NCI-H1436 (cell line): ENCODE measurements around the gene RETSAT.

Experiments used
- DNase-seq: peaks from one replicate; lab custom pipeline; 2025; lab: John Stamatoyannopoulos, UW

Gene RETSAT

GRCh38 chr2:85307527-85307897 lies 46.8 kb downstream of the RETSAT start:
- DNase-seq = no peak

GRCh38 chr2:85303780-85304531 lies 50.4 kb downstream of the RETSAT start:
- no peak for DNase-seq

- DNase-seq = no peak
These were observed 52.2 kb downstream of the RETSAT start for GRCh38 chr2:85302121-85302520.
